Left ventricle myocardium inferior (tissue), 1 donor: ENCODE results near the gene PLXND1. TPM values are rescaled to one million over a fixed set of nuclear protein-coding genes. Genes with fewer than 3 reads are reported as not detected.

Experiments
- DNase-seq: peaks from one replicate; pipeline ENCODE4 v3.0.0-alpha.2; 2020
- H3K27ac ChIP-seq: fragments of 200-600 bp; replicated peaks from 2 replicates; pipeline ENCODE4 v1.8.0; 2021
- H3K27me3 ChIP-seq: fragments of 200-600 bp; 2 replicates; pipeline ENCODE4 v1.8.0; 2021; ENCODE audit warnings: low read depth
- H3K36me3 ChIP-seq: fragments of 200-600 bp; 2 replicates; pipeline ENCODE4 v1.8.0; 2021
- H3K4me1 ChIP-seq: fragments of 200-600 bp; 2 replicates; pipeline ENCODE4 v1.8.0; 2021
- H3K4me3 ChIP-seq: fragments of 200-600 bp; 2 replicates; pipeline ENCODE4 v1.8.0; 2021; ENCODE audit warnings: mild to moderate bottlenecking, moderate library complexity
- H3K9me3 ChIP-seq: fragments of 200-600 bp; replicated peaks from 2 replicates; pipeline ENCODE4 v1.8.0; 2021
- intact Hi-C: fragments of 100-400 bp; cut with micrococcal nuclease; formaldehyde crosslinking; loops from one replicate; pipeline ENCODE4 v1.11.0; 2022
- total RNA-seq: library from RNA; stranded (reverse); fragmentation: NEBNext Ultra II Directional; extraction: Animal tissue kit (Norgen Biotek cat#: 25700); gene quantifications from one replicate; pipeline ENCODE4 v1.2.1, GENCODE V29; 2021
- TF ChIP-seq, protein P1 (sequence below): fragments of 200-600 bp; IDR thresholded peaks from 2 replicates; pipeline ENCODE4 v1.8.0; 2021; ENCODE audit warnings: antibody characterized with exemption, mild to moderate bottlenecking, borderline replicate concordance
- donor health status: DM: no; HTN: yes; CAD: no; lungs with severe emphysema.

PLXND1 gene
- total RNA-seq, 1 donor from 2014 or later, result 45.5 TPM

DNA sequence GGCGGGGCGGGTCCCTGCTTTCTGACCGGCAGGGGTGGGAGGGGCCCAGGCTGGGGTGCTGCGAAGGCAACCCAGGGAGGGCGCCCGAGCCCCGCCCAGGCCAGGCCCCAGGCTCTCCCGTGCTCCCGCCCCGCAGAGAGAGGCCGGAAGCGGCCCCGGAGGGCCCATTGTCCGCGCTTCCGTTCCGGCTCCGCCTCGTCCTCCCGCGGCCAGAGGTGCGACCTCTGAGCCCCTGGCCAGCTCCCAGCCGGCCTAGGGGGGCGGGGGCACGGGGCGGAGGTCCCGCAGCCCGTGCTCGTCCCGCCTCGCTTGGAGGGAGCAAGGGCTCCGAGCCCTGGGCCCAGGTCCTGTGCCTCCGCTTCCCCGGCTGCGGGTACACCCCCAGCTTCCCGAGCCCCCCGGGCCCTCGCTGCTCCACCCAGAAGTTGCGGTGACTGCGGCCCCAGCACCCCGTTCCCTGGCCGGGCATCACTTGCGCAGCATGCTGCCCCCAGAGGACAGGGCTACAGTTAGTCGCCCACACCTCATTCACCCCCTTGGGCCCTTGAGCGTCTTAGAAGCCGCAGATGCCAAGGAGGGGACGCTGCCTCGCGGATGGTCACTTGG is 20.4 kb upstream of the PLXND1 start:
- TF ChIP-seq, protein P1, sequence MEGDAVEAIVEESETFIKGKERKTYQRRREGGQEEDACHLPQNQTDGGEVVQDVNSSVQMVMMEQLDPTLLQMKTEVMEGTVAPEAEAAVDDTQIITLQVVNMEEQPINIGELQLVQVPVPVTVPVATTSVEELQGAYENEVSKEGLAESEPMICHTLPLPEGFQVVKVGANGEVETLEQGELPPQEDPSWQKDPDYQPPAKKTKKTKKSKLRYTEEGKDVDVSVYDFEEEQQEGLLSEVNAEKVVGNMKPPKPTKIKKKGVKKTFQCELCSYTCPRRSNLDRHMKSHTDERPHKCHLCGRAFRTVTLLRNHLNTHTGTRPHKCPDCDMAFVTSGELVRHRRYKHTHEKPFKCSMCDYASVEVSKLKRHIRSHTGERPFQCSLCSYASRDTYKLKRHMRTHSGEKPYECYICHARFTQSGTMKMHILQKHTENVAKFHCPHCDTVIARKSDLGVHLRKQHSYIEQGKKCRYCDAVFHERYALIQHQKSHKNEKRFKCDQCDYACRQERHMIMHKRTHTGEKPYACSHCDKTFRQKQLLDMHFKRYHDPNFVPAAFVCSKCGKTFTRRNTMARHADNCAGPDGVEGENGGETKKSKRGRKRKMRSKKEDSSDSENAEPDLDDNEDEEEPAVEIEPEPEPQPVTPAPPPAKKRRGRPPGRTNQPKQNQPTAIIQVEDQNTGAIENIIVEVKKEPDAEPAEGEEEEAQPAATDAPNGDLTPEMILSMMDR, result peak; percentile 27
- peak; percentile 97 for DNase-seq
- Histone ChIP-seq H3K9me3 (no peaks in the 10 kb centered on the region), H3K27ac (peak overlapping the region; percentile 99), H3K36me3 (no peaks in the 10 kb centered on the region), H3K4me3 (peak overlapping the region; percentile 73), H3K27me3 (no peaks in the 10 kb centered on the region), H3K4me1 (peaks cover 68% of the 10 kb centered on the region)
- intact Hi-C loops, result no loop called here

- intact Hi-C loops, result no loop called here
- H3K4me1 ChIP-seq, result peaks cover 84% of the 10 kb centered on the region
- no peaks in the 10 kb centered on the region for H3K36me3 ChIP-seq
- no peaks in the 10 kb centered on the region for H3K9me3 ChIP-seq
- TF ChIP-seq, protein P1, result no peak
- peak; percentile 23 for DNase-seq
- H3K27ac ChIP-seq, result peak overlapping the region; percentile 99
- H3K4me3 ChIP-seq, result peak overlapping the region; percentile 73
- no peaks in the 10 kb centered on the region for H3K27me3 ChIP-seq
These were observed 18.8 kb upstream of the PLXND1 start for GRCh38 chr3:129625072-129625874.

DNA sequence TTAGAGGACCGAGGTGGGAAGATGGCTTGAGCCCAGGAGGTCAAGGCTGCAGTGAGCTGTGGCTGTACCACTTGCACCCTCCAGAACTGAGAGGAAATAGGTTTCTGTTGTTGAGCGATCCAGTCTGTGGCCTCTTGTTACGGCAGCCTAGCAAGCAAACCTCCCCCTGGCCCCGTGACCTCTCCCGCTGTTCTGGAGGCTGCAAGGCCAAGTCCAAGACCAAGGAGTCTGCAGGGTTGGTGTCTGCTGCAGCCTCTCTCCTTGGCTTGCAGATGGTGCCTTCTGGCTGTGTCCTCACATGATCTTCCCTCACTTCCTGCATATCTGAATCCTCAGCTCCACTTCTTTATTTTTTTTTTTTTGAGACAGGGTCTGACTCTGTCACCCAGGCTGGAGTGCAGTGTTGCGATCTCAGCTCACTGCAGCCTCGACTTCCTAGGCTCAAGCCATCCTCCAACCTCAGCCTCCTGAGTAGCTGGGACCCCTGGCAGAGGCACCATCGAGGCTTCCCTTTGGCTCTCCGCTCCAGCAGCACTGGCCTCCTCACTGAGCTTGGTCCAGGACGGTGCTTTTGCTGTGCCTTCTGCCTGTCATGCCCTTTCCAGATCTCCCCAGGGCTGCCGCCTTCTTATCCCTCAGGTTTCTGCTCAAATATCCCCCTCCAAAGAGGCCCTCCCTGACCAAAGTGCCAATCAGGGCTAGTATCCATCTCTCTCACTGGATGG is 18.0 kb upstream of the PLXND1 start:
- intact Hi-C loops, result no loop called here
- TF ChIP-seq, protein P1, result no peak
- Histone ChIP-seq H3K9me3 (no peaks in the 10 kb centered on the region), H3K27me3 (no peaks in the 10 kb centered on the region), H3K4me3 (no peak overlapping the region), H3K4me1 (peaks cover 91% of the 10 kb centered on the region), H3K36me3 (no peaks in the 10 kb centered on the region), H3K27ac (peak overlapping the region; percentile 99)
- peak; percentile 48 for DNase-seq

DNA sequence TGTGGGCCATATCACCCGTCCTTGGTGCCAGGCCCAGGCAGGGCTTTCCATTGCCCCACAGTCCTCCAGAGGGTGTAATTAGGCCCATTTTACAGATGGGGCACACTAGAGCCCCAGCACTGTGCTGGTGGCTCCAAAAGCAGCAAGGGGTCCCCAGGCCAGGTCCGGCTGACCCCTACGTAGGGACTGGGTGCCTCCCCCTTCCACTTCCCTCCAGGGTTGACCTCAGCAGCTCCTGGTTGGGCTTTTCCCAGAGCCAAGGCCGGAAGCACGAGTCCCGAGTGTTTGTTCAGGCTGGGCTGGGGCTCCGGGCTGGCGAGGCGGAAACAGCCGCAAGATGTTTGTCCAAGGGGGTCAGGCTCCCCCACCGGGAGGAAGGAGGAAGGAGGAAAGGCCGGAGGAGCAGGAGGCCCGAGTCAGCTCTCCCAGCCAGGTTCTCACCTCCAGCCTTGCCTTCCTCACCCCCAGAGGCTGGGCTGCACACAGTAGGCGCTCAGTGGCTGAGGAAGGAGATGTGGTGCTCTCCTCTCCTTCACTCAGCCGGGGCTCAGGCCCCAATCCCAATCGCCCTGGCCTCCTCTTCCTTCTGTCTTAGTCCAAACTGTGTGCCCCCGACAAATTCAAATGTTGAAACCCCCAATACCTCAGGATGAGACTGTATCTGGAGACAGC is 17.1 kb upstream of the PLXND1 start:
- peaks cover 100% of the 10 kb centered on the region for H3K4me1 ChIP-seq
- no peaks in the 10 kb centered on the region for H3K27me3 ChIP-seq
- DNase-seq, result peak; percentile 79
- no peak overlapping the region for H3K4me3 ChIP-seq
- H3K36me3 ChIP-seq, result no peaks in the 10 kb centered on the region
- H3K27ac ChIP-seq, result peak overlapping the region; percentile 99
- no peaks in the 10 kb centered on the region for H3K9me3 ChIP-seq
- intact Hi-C loops, result no loop called here
- TF ChIP-seq, protein P1, result no peak

GRCh38 chr3:129622933-129623332 is 16.5 kb upstream of the PLXND1 start:
- peaks cover 100% of the 10 kb centered on the region for H3K4me1 ChIP-seq
- H3K4me3 ChIP-seq, result no peak overlapping the region
- intact Hi-C loops, result no loop called here

More at GRCh38 chr3:129622933-129623332, 16.5 kb upstream of the PLXND1 start:
- peak; percentile 20 for DNase-seq
- Histone ChIP-seq H3K27ac (peak overlapping the region; percentile 99), H3K36me3 (no peaks in the 10 kb centered on the region), H3K27me3 (no peaks in the 10 kb centered on the region), H3K9me3 (no peaks in the 10 kb centered on the region)
- TF ChIP-seq, protein P1, result no peak
